Uterus (tissue), 2 donors: ENCODE results near the gene ZNF215.
"Not testable (repeated sequence)": the region's sequence is repeated elsewhere in the genome, so short reads cannot be mapped to it uniquely, and the experiment has no call there.

Experiments
- POLR2A ChIP-seq, 2 donors: fragments of 450-650 bp; IDR thresholded peaks; one replicate each; pipeline ENCODE4 v1.6.1; 2016; ENCODE audit warnings: antibody characterized with exemption in 2 of 2, mild to moderate bottlenecking in 1 of 2, moderate library complexity in 1 of 2
- TF ChIP-seq, protein P1 (sequence below), 4 experiments: fragments of 200-600 bp in 2 of 4; fragments of 450-650 bp in 2 of 4; sonication (generic) in 2 of 4; IDR thresholded peaks; one replicate each; pipeline ENCODE4 v1.5.1; 2016 to 2019; ENCODE audit warnings: antibody characterized with exemption in 4 of 4, mild to moderate bottlenecking in 2 of 4, moderate library complexity in 1 of 4

DNA sequence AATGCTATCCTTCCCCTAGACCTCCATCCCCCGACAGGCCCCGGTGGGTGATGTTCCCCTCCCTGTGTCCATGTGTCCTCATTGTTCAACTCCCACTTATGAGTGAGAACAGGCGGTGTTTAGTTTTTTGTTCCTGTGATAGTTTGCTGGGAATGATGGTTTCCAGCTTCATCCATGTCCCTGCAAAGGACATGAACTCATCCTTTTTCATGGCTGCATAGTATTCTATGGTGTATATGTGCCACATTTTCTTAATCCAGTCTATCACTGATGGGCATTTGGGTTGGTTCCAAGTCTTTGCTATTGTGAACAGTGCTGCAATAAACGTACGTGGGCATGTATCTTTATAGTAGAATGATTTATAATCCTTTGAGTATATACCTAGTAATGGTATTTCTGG is 38.5 kb upstream of the ZNF215 start:
- TF ChIP-seq, protein P1, sequence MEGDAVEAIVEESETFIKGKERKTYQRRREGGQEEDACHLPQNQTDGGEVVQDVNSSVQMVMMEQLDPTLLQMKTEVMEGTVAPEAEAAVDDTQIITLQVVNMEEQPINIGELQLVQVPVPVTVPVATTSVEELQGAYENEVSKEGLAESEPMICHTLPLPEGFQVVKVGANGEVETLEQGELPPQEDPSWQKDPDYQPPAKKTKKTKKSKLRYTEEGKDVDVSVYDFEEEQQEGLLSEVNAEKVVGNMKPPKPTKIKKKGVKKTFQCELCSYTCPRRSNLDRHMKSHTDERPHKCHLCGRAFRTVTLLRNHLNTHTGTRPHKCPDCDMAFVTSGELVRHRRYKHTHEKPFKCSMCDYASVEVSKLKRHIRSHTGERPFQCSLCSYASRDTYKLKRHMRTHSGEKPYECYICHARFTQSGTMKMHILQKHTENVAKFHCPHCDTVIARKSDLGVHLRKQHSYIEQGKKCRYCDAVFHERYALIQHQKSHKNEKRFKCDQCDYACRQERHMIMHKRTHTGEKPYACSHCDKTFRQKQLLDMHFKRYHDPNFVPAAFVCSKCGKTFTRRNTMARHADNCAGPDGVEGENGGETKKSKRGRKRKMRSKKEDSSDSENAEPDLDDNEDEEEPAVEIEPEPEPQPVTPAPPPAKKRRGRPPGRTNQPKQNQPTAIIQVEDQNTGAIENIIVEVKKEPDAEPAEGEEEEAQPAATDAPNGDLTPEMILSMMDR (IDR thresholded peaks at IDR 0.05), result not testable (repeated sequence)
- TF ChIP-seq POLR2A (IDR thresholded peaks at IDR 0.05), result not testable (repeated sequence)
